ENCODE measurements around the gene TPK1.

Gene TPK1

GRCh38 chr7:144713850-144714249 lies 122.0 kb downstream of the TPK1 start:
- no peak for DNase-seq

GRCh38 chr7:144710791-144711190 lies 125.1 kb downstream of the TPK1 start:
- no peak for DNase-seq

DNA sequence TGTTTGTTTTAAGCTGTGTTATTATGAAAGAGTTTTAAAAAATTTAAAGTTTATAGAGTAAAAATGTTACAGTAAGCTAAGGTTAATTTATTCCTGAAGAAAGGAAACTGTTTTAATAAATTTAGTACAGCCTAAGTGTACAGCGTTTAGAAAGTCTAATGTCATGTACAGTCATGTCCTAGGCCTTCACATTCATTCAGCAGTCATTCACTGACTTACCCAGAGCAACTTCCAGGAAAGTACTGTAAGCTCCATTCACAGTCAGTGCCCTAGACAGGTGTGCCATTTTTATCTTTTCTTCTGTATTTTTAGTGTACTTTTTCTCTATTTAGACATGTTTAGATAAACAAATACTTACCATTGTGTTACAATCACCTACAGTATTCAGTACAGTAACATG lies 126.8 kb downstream of the TPK1 start:
- no peak for DNase-seq

- no peak for DNase-seq
Measured at GRCh38 chr7:144691240-144691639, 144.6 kb downstream of the TPK1 start.

DNA sequence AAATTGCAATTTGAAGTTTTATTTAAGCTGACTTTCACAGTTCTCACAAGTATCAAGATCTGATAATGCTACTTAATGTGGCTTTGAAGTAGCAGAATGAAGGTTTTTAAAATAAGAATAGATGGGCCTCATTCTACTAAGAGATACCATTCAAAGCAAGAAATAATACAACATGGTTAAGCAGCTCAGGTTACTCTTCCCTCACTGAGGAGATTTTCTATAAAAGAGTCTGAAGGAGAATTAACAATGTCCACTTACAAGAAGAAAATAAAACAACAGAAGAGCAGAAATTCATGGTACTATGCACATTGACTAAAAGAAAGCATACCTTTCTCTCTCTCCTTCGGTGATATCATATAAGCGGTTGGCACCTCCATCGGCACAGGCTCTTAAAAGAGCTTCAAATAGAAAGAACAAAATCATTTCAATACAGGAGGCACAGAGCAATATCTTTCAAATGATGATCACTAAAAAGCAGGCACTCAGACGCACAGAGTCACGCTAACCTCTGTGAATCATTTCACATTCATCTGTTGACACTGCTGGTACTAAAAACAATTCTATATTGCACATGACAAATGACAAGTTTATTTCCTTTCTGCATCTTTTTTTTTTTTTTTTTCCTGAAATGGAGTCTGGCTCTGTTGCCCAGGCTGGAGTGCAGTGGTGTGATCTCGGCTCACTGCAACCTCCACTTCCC lies 153.1 kb downstream of the TPK1 start:
- no peak for DNase-seq

DNA sequence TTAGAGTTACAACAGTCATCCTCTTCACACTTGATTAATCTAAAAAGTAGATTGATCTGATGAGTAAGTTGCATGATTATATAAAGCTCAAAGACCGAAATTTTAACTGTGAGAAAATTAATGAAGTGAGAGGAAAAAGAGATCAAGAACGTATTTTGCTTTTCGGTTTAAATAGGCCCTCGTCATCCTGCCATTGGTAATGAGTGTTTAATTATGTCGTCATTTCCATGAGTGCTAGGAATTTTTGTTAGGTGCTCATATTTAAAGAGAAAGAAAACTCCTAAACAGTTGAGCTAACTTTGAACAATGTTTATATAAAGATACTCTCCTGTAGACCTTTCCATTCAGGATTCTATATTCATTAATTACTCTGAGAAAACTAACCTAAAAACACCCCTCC lies 159.4 kb downstream of the TPK1 start:
- no peak for DNase-seq

DNA sequence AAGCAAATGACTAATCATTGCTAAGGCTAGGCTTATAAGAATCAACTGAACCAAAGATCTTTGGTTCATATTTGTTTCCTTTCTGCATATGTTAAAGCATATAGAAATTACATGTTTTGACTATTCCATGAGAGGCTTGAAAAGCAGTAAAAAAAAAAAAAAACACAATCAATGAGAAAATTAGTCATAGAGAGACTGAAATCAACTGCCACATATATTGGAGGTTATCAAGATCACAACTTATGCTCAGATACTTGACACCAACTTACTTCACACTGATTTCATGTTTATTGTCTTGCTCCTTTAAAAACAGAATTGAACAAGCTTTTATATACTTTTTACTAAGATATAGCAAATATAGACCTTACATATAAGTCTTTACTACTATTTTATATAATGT lies 161.3 kb downstream of the TPK1 start:
- no peak for DNase-seq

GRCh38 chr7:144672869-144673268 lies 163.0 kb downstream of the TPK1 start:
- no peak for DNase-seq

DNA sequence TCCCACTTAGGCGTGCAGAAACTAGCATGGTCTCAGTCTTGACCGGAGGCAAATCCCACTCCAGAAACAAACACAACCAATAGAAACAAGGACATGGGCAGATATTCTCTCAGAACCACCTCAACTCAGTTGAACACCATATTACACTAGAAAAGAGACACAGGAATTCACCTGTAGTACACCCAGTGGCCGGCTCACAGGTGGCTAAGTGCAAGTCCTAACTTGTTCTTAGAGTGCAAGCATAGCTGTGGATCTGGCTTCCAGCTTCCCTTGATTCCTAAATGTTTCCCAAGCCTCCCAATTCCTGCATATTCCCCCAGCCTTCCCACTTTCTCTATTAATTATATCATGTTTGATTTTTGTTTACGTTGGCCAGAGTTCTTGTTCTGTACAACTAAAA lies 164.4 kb downstream of the TPK1 start:
- no peak for DNase-seq

DNA sequence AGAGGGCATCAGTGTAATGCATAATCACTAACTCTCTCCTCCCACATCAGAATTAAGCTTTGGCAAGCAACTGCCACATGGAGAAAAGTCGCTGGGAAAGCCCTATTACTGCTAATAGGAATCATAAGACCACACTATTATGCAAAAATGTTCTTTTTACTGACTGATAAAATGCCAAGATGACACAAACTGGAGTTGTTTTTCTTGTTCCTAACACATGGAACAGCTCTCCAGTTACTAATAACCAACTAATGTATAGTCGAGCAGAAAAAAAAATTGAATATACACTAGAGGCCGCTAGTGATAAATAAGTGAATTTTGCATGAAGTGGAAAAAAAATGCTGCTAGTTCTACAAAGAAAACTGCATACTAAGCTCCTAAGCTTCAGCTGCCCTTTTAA lies 165.6 kb downstream of the TPK1 start:
- no peak for DNase-seq

DNA sequence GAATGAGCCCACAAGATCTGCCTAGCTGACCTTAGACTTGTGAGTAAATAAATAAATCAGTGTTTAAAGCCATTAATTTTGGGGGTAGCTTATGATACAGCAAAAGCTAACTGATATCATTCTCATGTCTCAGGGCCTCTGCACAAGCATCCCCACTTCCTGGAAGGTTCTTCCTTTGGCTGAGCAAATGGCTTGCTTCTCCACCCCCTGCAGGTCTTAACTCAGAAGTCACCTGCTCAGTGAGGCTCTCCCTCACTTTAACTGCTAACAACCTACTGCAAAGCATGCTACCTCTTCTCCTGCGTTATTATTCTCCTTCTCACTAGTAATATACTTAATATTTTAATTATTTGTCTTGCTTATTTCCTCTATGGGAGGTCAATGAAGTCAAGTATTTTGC lies 167.3 kb downstream of the TPK1 start:
- no peak for DNase-seq

GRCh38 chr7:144665689-144666381 lies 170.0 kb downstream of the TPK1 start:
- DNase-seq, result no peak

- DNase-seq, result no peak
Measured at GRCh38 chr7:144659211-144659610, 176.6 kb downstream of the TPK1 start.

DNA sequence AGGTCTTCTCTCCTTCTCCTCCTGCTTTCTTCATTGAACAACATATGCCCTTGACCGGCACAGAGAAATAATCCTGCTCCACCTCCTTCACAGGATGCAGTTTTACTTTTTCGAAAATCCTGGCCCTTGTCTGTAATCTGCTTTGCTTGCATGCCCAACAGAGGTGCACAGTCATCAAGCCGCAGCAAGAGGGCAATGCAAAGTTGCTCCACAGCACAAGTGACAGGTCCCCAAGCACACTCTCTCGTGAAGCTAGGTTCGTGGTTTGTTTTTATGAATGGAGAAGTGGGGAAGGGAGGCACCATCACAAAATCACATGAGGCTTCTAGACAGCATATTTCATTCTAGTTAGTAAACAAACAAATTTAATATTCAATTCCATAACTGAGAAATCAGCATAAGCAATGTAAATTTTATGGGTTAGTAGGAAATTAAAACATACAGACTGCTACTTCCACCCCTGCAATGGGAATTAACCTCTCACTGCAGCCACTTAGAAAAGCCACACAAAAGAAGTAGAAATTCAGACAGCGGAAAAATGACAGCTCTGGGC lies 178.8 kb downstream of the TPK1 start:
- no peak for DNase-seq

- DNase-seq, result no peak
Measured at GRCh38 chr7:144653449-144653848, 182.4 kb downstream of the TPK1 start.

DNA sequence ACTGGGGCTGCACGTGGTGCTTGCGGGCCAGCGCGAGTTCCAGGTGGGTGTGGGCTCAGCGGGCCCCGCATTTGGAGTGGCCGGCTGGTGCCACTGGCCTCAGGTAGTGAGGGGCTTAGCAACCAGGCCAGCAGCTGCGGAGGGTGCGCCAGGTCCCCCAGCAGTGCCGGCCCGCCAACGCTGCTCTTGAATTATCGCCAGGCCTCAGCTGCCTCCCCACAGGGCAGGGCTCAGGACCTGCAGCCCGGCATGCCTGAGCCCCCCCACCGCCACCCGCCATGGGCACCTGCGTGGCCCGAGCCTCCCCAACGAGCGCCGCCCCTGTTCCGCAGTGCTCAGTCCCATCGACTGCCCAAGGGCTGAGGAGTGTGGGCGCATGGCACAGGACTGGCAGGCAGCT lies 185.4 kb downstream of the TPK1 start:
- DNase-seq, result no peak

DNA sequence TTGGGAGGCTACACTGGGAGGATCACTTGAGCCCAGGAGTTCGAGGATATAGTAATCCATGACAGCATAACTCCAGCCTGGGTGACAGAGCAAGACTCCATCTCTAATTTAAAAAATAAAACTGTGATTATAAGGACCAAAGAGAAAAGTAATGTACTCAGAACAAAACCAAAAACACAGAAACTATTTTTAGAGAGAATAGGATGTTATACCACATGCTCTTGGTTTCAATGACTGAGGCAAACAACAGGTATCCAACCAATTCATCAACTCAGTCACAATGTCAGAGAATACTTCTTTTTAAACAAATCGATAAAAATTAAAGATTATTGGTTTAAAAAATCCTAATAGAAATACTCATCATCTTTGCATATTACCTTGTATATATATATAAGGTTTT lies 186.7 kb downstream of the TPK1 start:
- no peak for DNase-seq

GRCh38 chr7:144641389-144642044 lies 194.3 kb downstream of the TPK1 start:
- DNase-seq, result no peak

GRCh38 chr7:144632724-144633123 lies 203.1 kb downstream of the TPK1 start:
- DNase-seq, result no peak

DNA sequence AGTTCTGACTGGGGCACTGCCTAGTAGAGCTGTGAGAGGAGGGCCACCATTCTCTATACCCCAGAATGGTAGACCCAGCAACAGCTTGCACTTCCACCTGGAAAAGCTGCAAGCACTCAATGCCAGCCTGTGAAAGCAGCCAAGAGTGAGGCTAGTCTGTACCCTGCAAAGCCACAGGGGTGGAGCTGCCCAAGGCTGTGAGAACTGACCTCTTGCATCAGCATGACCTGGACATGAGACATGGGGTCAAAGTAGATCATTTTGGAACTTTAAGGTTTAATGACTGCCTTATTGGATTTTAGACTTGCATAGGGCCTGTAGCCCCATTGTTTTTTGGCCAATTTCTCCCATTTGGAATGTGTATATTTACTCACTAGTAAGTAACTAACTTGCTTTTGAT lies 206.3 kb downstream of the TPK1 start:
- DNase-seq, result no peak

- DNase-seq, result no peak
Measured at GRCh38 chr7:144629011-144629410, 206.8 kb downstream of the TPK1 start.

DNA sequence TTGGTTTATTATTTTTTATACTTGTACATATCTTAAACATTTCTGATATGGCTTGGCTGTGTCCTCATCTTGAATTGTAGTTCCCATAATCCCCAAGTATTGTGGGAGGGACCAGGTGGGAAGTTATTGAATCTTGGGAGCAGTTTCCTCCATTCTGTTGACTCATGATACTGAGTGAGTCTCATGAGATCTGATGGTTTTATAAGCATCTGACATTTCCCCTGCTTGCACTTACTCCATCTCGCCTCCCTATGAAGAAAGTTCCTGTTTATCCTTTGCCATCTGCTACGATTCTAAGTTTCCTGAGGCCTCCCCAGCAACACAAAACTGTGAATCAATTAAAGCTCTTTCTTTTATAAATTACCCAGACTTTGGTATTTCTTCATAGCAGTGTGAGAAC lies 207.7 kb downstream of the TPK1 start:
- DNase-seq, result no peak

DNA sequence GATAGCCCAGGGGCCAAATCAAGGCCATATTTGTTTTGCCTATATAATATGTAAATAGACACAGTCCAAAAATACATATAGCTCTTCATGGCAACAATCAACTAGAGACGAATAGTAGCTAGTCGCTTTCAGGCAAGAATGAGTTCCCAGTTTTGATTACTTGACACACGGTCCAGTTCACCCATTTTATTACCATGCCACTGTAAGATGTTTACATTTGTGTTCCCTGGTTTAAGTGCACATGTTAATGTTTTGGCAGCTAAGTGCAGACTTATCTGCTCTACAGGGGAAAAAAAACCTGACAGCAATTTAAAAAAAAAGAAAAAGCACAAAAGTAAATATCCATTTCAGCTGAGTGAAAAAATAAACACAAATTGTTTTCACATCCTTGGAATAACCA lies 213.1 kb downstream of the TPK1 start:
- no peak for DNase-seq

DNA sequence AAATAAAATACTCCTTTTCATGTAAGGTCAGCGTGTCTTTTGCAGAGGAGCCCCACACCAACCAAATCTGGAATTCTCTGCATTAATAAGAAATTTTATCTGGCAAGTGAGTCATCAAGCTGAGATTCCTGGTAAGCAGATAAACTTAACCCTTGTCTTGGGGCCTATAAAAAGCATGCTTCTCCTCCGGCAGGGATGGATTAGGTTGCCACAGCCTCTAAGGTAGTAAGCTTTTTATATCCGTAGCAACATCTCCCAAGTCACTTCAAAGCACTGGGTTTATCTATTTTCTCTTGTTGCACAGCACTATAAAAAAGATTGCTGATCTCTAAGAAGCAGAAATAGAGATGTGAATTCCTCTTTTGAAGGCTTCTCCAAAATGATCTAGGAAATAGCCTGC lies 229.6 kb downstream of the TPK1 start:
- DNase-seq, result no peak
